Left colon (tissue), 2 donors: ENCODE measurements around the gene CCDC159. TPM values are rescaled to one million over a fixed set of nuclear protein-coding genes. Genes with fewer than 3 reads are reported as not detected.
"Not testable (repeated sequence)": the region's sequence is repeated elsewhere in the genome, so short reads cannot be mapped to it uniquely, and the experiment has no call there.

Experiments used
- ATAC-seq: fragments of 200-7000 bp; cut with Tn5 transposase; one replicate; pipeline ENCODE4 v1.9.1; 2020; ENCODE audit warnings: mild to moderate bottlenecking, moderate library complexity
- DNase-seq, 2 donors: peaks; one replicate each; pipeline ENCODE4 v3.0.0-alpha.2; 2020
- intact Hi-C, 2 donors: fragments of 100-400 bp; cut with DNase I in 1 of 2; cut with micrococcal nuclease in 1 of 2; formaldehyde crosslinking; loops; one replicate each; pipeline versions ENCODE4 v1.11.2 to v1.14.0; 2022; cut with DNase I, micrococcal nuclease
- total RNA-seq, 2 donors: library from RNA; stranded (reverse); fragmentation: NEBNext Ultra II Directional; extraction: Animal tissue kit (Norgen Biotek cat#: 25700); gene quantifications; one replicate each; pipeline ENCODE4 v1.2.1, GENCODE V29; 2021
- donor health status: DM: no; HTN: no; CAD: no.
- donor health status: DM: yes; HTN: yes; CAD: no.

Gene CCDC159
- total RNA-seq, 2 donors from 2014 or later: 28.6 to 30.2 TPM

DNA sequence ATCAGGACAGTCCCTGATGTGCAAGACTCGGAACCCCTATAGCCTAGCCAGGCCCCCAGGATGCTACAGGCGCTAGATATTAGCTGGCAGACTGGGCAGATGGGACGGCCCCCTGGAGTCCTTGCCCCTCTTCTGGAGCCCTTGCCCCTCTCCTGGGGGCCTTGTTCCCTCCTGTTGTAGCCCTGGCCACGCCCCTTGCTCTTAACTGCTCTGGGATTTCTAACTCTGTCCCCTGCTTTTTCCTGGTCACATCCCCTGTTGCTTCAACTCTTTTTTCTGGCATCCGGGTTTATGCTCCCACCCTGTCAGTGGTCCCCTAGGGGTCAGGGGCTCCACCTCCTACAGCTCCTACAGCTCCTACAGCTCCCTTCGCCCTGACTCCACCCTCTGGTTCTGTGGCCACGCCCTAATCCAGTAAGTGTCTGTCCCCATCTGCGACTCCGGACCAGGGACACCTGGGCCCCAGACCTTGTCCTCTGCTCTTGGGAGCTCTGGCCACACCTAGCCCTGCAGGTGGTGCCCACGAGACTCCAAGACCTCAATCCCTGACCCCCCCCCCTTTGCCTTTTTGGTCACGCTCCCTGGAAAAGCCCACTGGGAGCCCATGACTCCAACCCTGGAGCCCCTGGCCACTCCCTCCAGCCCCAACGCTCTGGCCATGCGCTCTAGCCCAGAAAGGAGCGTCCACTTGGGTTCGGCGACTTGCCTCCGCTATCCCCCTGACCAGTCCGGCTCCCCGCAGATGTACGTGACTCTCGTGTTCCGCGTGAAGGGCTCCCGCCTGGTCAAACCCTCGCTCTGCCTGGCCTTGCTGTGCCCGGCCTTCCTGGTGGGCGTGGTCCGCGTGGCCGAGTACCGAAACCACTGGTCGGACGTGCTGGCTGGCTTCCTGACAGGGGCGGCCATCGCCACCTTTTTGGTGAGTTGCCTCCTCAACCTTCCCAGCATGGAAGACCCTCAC, 15.7 kb downstream of the CCDC159 start:
- DNase-seq: peak in 1 of 2 donors; percentile 70
- ATAC-seq: peak; percentile 47
- intact Hi-C loops: no loop called here

DNA sequence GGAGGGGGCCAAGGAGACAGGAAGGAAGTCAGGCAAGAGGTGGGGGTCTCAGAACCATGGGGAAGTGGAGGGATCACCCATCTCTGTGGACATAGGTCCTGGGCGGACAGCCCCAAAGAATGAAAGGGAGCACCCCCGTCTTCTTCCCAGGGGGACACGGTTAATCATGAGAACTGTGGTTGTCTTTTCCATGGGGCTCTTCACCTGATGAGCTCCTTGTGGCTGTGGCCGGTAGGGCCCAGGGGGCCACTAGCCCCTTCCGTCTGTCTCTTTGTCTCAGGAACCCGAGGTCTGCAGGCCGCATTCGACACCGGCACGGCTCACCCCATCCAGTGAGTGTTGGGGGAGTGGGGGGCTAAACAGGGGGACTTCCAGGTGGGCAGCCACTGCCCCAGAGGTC, 17.6 kb downstream of the CCDC159 start:
- no peak for ATAC-seq
- no peak for DNase-seq
- intact Hi-C loops: no loop called here

DNA sequence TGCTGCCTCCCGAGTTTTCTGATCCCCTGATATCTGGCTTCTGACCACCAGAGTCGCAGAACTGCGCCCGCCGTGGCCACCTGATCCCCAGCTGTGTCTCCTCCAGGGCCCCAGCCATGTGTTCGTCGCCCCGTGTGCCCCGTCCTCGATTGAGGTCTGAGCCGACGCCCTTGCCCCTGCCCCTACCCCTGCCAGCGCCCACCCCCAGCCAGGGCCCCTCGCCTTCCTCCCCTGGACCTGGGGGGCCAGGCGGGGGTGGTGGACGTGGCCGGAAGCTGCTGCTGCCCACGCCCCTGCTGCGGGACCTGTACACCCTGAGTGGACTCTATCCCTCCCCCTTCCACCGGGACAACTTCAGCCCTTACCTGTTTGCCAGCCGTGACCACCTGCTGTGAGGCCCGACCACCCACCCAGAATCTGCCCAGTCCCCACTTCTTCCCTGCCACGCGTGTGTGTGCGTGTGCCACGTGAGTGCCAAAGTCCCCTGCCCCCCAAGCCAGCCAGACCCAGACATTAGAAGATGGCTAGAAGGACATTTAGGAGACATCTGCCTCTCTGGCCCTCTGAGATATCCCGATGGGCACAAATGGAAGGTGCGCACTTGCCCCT, 18.1 kb downstream of the CCDC159 start:
- DNase-seq (no peak), ATAC-seq (no peak)
- intact Hi-C loops: no loop called here

DNA sequence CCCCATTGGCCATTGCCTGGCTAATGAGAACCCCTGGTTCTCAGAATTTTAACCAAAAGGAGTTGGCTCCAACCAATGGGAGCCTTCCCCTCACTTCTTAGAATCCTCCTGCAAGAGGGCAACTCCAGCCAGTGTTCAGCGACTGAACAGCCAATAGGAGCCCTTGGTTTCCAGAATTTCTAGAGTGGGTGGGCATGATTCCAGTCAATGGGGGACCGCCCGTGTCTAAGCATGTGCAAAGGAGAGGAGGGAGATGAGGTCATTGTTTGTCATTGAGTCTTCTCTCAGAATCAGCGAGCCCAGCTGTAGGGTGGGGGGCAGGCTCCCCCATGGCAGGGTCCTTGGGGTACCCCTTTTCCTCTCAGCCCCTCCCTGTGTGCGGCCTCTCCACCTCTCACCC, 18.6 kb downstream of the CCDC159 start:
- DNase-seq: no peak
- no peak for ATAC-seq

DNA sequence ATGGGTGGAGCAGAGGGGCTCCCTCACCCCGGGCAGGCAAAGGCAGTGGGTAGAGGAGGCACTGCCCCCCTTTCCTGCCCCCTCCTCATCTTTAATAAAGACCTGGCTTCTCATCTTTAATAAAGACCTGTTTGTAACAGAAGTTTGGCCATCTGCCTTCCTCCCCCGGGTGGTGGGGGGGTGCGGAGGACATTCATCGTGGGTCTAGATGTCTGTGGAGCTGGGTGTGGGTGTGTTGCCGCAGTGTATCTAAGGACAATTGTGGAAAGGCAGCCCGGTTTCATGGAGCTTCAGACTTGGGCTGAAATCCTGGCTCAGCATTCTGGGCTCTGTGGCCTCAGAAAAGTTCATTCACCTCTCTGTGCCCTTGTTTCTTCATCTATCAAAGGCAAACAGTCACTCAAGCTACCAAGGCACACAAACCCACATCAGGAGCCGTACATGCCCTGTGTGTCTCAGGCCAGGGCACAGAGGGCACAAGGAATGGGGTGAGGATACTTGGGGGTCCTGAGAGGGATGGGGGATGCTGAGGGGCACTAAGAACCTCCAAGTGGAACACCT, 19.3 kb downstream of the CCDC159 start:
- intact Hi-C loops: no loop called here
- ATAC-seq (no peak), DNase-seq (no peak)

More for the DNA sequence above, 18.6 kb downstream of the CCDC159 start:
- intact Hi-C loops: no loop called here

DNA sequence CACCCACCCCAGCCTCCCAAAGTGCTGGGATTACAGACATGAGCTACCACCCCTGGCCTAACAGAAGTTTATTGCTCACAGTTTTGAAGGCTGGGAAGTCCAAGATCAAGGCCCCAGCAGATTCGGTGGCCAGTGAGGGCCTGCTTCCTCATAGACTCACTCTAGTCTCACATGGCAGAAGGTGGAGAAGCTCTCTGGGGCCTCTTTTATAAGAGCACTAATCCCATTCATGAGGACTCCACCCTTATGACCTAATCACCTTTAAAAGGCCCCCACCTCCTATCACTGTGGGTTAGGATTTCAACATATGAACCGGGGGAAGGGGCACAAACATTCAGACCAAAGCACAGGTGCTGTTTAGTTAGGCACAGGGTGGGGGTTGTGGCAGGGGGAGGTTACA, 21.2 kb downstream of the CCDC159 start:
- intact Hi-C loops: no loop called here

DNA sequence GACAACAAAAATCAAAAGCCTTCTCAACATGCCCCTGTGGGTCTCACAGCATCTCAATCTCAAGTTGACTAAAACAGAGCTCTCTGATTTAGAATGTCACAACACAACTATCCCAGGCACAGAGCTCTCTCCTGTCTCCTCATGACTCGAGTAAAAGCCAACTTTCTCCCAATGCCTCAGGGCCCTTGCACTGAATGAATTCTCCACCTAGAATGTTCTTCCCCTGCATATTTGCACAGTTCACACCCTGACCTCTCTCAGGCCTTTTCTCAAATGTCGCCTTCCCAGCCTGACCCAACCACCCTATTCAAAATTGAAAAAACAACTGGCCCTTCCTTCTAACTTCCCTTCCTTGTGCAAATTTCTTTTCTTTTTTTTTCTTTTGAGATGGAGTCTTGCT, 24.4 kb downstream of the CCDC159 start:
- DNase-seq (no peak), ATAC-seq (no peak)
- intact Hi-C loops: no loop called here

More for the DNA sequence above, 21.2 kb downstream of the CCDC159 start:
- DNase-seq (no peak), ATAC-seq (no peak)

DNA sequence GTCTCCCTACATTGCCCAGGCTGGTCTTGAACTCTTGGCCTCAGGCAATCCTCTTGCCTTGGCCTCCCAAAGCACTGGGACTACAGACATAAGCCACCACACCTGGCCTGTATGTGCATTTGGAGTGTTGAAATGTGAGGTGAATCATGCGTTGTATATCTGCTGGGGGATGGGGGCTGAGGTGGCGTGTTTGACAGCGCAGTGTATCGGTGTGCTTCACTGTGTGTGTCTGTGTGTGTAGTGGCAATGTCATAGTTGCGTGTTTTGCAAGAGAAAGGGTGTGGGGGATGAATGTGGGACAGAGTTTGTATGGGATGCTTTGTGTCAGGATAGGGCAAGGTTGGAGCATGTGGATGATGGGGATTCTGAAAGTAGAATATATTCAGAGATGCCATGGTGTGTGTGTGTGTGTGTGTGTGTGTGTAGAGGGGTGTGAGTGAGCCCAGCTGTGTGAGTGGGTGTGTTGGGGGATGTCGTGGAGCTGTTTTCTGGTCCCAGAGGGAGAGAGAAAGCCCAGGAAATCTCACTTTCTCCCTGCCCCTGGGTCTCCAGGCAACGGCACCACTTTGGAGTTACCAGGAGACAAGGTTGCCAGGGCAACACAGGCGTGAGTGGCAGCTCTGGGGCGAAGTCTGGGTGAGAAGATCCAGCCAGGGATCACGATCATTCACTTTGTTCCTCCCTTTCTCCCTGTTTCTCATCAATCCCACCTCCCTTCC, 27.0 kb downstream of the CCDC159 start:
- peak in 1 of 2 donors; percentile 43 for DNase-seq
- intact Hi-C loops: no loop called here
- ATAC-seq: no peak

DNA sequence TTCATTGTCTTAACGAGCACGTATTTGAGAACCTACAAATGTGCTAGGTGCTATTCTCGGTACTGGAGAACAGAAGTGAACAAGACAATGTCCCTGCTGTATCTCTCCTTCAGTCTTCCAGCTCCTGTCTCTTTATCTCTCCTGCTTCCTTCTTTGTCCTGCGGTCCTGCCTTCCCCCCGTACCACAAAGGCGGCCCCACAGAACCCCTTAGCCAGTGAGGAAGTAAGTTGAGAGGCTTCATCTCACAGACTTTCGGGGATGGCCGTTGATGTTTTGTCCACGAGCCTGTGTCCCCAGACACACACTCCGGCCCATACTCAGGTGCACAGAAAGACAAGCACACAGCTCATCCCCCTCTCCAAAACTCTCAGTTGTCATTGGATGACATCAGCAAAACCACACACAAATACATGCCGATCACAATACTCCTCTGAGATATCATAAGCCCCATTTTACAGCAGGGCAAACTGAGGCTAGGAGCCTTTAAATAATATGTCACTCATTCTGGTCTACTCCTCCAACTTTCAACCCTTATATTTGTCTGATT, 27.6 kb downstream of the CCDC159 start:
- ATAC-seq (no peak), DNase-seq (no peak)
- intact Hi-C loops: no loop called here

DNA sequence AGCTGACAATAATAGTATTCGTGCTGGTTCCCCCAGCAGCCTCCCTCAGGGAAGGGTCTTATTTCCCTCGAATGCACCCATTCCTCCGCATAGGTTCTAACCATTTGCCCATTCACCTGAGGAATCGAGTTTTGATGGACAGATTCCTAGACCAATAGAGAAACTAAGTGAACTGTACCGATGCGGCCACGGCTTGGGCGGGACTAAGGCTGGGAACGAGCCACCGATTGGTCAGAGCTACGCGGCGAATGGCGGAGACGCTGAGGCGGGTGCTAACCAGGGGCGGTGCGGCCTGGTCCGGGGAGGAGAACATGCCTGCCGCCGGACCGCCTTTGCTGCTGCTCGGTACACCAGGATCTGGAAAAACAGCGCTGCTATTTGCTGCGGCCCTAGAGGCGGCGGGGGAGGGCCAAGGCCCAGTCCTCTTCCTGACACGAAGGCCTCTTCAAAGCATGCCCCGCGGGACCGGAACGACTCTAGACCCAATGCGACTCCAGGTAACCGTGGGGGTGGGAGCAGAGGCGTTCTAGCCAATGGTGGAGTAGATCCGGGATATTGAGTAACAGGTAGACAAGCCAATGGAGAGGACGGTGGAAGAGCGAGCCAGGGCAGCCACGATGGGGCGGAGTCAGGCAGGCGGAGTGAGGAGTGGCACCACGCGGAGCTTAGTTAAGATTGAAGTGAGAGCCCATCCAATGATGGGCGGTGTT, 28.3 kb downstream of the CCDC159 start, which contains the start of gene SWSAP1:
TSS of gene SWSAP1 (plus strand) at position 234 of the 710 bp plus-strand sequence. CDS start at position 249, 15 bp downstream.
- peak; percentile 99 for DNase-seq
- intact Hi-C loops: no loop called here
- peak; percentile 90 for ATAC-seq

DNA sequence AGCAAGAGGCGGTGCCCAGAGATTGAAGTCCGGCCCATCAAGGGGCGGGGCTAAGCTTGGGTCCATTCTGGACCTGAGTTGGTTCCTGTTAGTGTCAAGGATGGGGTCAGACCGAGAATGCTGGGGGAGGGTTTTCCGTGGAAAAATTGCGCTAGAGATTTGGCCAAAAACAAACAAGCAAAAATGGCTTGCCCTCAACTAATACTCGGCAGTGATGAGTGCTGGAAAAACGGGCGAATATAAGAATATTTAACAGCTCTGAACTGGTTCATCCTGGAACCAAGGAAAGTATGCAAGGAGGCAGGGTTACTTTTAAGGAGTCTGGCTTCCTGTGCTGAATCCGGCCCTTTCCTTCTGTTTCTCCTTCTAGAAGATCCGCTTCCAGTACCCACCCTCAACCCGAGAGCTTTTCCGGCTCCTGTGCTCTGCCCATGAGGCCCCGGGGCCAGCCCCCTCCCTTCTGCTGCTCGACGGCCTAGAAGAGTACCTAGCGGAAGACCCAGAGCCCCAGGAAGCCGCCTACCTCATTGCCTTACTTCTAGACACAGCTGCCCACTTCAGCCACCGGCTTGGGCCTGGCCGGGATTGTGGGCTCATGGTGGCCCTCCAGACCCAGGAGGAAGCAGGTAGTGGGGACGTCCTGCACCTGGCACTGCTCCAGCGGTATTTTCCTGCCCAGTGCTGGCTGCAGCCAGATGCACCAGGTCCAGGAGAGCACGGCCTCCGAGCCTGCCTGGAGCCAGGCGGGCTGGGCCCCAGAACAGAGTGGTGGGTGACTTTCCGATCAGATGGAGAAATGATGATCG, 29.0 kb downstream of the CCDC159 start:
- ATAC-seq (peak; percentile 25), DNase-seq (peak; percentile 71 to 76)
- intact Hi-C loops: no loop called here

DNA sequence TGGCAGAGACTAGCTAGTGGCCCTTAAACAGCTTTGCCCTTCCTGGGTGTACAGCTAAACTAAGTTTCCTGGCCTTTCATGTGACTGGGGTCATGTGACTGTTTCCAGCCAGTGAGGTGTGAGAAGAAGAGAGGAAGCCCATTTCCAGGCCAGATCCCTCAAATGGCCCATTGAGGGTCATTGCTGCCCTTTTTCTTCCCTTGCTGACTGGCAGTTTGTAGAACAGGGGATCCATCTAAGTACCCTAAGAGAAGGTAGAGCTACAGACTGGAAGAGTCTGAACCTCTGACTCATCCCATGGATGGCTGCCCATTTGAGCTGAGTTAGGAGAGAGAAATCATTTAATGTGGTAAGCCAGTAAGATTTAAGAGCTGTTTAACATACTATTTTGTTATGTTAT, 30.9 kb downstream of the CCDC159 start:
- no peak for DNase-seq
- intact Hi-C loops: no loop called here
- no peak for ATAC-seq

DNA sequence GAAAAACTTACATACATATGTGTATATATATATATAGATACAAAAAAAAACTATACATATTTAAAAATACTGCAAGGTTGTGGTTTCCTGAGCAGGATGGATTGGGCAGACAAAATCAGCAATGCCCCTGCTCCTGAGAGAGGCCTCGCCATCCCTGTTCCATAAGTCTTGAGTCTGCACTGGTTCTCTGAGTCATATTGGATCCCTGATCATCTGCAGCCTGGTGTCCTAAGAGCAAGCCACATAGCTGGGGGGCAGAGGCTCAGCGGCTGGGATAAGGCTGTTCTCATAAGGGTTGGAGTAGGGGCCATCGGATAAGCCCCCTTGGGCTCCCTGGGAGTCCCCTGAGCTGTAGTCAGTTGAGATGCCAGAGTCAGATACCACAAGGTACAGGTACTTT, 31.4 kb downstream of the CCDC159 start:
- DNase-seq: no peak
- intact Hi-C loops: no loop called here
- ATAC-seq: no peak

DNA sequence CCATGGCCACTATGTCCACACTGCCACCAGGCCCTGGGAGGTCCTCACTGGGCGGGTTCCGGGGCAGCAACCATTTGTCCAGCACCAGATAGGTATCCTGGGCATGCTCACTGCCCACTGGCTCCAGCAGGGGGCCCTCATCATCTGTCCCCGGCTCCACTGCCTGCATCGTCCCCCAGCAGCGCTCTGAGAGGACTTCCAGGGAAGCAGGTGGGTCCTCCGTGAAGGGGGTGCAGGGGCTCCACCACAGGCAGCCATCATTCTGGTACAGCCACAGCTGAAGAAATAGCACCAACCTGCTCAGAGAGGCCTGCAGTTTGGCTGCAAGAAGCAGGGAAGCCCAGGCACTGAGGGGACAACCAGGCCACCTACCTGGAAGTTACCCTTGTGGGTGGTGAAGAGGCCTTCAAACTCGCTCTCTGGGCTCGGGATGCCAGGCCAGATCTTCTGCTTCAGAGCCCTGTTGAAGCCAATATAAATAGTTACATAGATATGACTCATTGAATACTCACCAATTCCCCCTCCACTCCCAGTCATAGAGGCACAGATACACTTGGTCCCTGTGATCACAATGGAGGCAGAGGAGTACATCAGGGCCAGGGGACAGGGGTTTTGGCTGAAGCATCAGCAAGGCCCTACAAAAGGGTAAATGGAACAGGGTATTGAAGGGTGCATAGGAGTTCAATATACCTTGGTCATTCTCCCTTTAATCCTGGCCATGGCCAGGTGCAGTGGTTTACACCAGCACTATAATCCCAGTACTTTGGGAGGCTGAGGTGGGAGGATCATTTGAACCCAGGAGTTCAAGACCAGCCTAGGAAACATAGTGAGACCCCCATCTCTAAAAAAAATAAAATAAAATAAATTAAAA, 32.2 kb downstream of the CCDC159 start:
- ATAC-seq: no peak
- peak in 1 of 2 donors; percentile 58 for DNase-seq
- intact Hi-C loops: no loop called here

DNA sequence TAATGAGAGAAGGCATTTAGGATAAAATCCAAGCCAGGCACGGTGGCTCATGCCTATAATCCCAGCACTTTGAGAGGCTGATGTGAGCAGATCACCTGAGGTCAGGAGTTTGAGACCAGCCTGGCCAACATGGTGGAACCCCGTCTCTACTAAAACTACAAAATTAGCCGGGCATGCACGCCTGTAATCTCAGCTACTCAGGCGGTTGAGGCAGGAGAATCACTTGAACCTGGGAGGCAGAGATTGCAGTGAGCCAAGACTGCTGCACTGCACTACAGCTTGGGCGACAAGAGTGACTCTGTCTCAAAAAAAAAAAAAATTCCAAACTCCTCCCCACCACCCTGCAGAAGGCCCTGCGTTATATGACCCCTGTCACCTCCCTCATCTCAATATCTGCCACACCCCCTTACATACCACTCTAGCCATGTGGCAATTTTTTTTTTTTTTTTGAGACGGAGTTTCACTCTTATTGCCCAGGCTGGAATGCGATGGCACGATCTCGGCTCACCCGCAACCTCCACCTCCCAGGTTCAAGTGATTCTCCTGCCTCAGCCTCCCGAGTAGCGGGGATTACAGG, 33.0 kb downstream of the CCDC159 start:
- DNase-seq, intact Hi-C loops, ATAC-seq: not testable (repeated sequence)

DNA sequence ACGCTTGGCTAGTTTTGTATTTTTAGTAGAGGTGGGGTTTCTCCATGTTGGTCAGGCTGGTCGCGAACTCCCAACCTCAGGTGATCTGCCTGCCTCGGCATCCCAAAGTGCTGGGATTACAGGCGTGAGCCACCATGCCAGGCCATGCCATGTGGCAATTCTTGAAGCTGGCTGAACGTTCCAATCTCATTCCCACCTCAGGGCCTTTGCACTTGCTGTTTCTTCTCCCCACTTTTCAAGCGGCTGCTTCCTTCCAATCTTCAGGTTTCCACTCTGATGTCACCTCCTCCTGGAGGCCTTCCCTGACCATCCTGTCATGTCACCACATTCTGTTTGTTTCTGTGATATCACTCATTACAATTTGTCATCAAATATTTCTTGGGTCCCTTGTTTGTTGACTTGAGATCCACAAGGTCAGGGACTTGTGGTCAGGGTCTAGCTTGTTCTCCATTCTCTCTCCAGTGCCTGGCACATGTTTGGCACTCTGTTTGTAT, 33.6 kb downstream of the CCDC159 start:
- ATAC-seq (no peak), DNase-seq (no peak)
- intact Hi-C loops: no loop called here
